HEK293 (cell line): ENCODE data around the gene ING4.

Experiments used
- ATF2 ChIP-seq: fragments of 450-650 bp; formaldehyde crosslinking; IDR thresholded peaks from 2 replicates; pipeline ENCODE4 v1.5.1; 2016; ENCODE audit warnings: missing biosample characterization, missing genetic modification characterization, low read depth
- EGR2 ChIP-seq: fragments of 450-650 bp; formaldehyde crosslinking; IDR thresholded peaks from 2 replicates; pipeline ENCODE4 v1.5.1; 2016; ENCODE audit warnings: low read depth, missing biosample characterization, missing genetic modification characterization
- ELK4 ChIP-seq: IDR thresholded peaks from 2 replicates; pipeline ENCODE4 v1.6.1; 2011; ENCODE audit warnings: mild to moderate bottlenecking, low read depth, low read length, borderline replicate concordance
- HOXA7 ChIP-seq: sonication (generic); formaldehyde crosslinking; IDR thresholded peaks from 2 replicates; pipeline ENCODE4 v1.8.1; 2022; ENCODE audit warnings: missing genetic modification reagents, borderline replicate concordance
- IKZF3 ChIP-seq: fragments of 450-650 bp; IDR thresholded peaks from 2 replicates; pipeline ENCODE4 v1.5.0; 2018; ENCODE audit warnings: missing biosample characterization, mild to moderate bottlenecking, missing genetic modification characterization, moderate library complexity
- INSM2 ChIP-seq: fragments of 450-650 bp; formaldehyde crosslinking; IDR thresholded peaks from 2 replicates; pipeline ENCODE4 v1.5.1; 2016; ENCODE audit warnings: missing biosample characterization, missing genetic modification characterization
- PBX3 ChIP-seq: sonication (generic); formaldehyde crosslinking; IDR thresholded peaks from 2 replicates; pipeline ENCODE4 v1.8.1; 2022; ENCODE audit warnings: mild to moderate bottlenecking, moderate library complexity, missing genetic modification reagents
- RBAK ChIP-seq: fragments of 450-650 bp; formaldehyde crosslinking; IDR thresholded peaks from 2 replicates; pipeline ENCODE4 v1.5.1; 2016; ENCODE audit warnings: missing biosample characterization, missing genetic modification characterization
- REPIN1 ChIP-seq: fragments of 450-650 bp; formaldehyde crosslinking; IDR thresholded peaks from 2 replicates; pipeline ENCODE4 v1.5.1; 2017; ENCODE audit warnings: missing biosample characterization, missing genetic modification characterization, low read depth
- YY2 ChIP-seq: fragments of 450-650 bp; formaldehyde crosslinking; IDR thresholded peaks from 2 replicates; pipeline ENCODE4 v1.5.1; 2016; ENCODE audit warnings: missing biosample characterization, missing genetic modification characterization
- ZBTB11 ChIP-seq: fragments of 450-650 bp; formaldehyde crosslinking; conservative IDR thresholded peaks from 2 replicates; pipeline ENCODE4 v1.5.1; 2016; ENCODE audit warnings: low read depth, missing biosample characterization, missing genetic modification characterization
- ZBTB44 ChIP-seq: fragments of 450-650 bp; IDR thresholded peaks from 2 replicates; pipeline ENCODE4 v1.5.1; 2018; ENCODE audit warnings: missing biosample characterization, mild to moderate bottlenecking, missing genetic modification characterization
- ZBTB7A ChIP-seq: fragments of 450-650 bp; formaldehyde crosslinking; IDR thresholded peaks from 2 replicates; pipeline ENCODE4 v1.5.1; 2016; ENCODE audit warnings: low read depth, missing biosample characterization, missing genetic modification characterization
- ZFHX2 ChIP-seq: fragments of 450-650 bp; formaldehyde crosslinking; conservative IDR thresholded peaks from 2 replicates; pipeline ENCODE4 v1.5.1; 2016; ENCODE audit warnings: missing biosample characterization, missing genetic modification characterization
- ZNF175 ChIP-seq: fragments of 450-650 bp; formaldehyde crosslinking; IDR thresholded peaks from 2 replicates; pipeline ENCODE4 v1.5.1; 2016; ENCODE audit warnings: missing biosample characterization, missing genetic modification characterization
- ZNF24 ChIP-seq: fragments of 450-650 bp; formaldehyde crosslinking; IDR thresholded peaks from 2 replicates; pipeline ENCODE4 v1.5.1; 2016; ENCODE audit warnings: missing biosample characterization, missing genetic modification characterization
- ZNF324 ChIP-seq: fragments of 450-650 bp; formaldehyde crosslinking; IDR thresholded peaks from 2 replicates; pipeline ENCODE4 v1.5.1; 2016; ENCODE audit warnings: missing biosample characterization, missing genetic modification characterization
- ZNF473 ChIP-seq: fragments of 450-650 bp; formaldehyde crosslinking; IDR thresholded peaks from 2 replicates; pipeline ENCODE4 v1.5.1; 2017; ENCODE audit warnings: missing biosample characterization, missing genetic modification characterization
- ZNF571 ChIP-seq: fragments of 450-650 bp; formaldehyde crosslinking; IDR thresholded peaks from 2 replicates; pipeline ENCODE4 v1.5.0; 2017; ENCODE audit warnings: missing biosample characterization, missing genetic modification characterization
- ZNF639 ChIP-seq: fragments of 450-650 bp; formaldehyde crosslinking; IDR thresholded peaks from 2 replicates; pipeline ENCODE4 v1.5.1; 2016; ENCODE audit warnings: missing biosample characterization, missing genetic modification characterization
- ZNF660 ChIP-seq: fragments of 450-650 bp; IDR thresholded peaks from 2 replicates; pipeline ENCODE4 v1.5.1; 2018; ENCODE audit warnings: missing biosample characterization, mild to moderate bottlenecking, missing genetic modification characterization
- ZNF76 ChIP-seq: fragments of 450-650 bp; formaldehyde crosslinking; IDR thresholded peaks from 2 replicates; pipeline ENCODE4; 2016; ENCODE audit warnings: low read depth, missing biosample characterization, missing genetic modification characterization, borderline replicate concordance
- ZNF791 ChIP-seq: fragments of 450-650 bp; formaldehyde crosslinking; IDR thresholded peaks from 2 replicates; pipeline ENCODE4 v1.5.1; 2016; ENCODE audit warnings: missing biosample characterization, missing genetic modification characterization
- ZNF837 ChIP-seq: fragments of 450-650 bp; formaldehyde crosslinking; IDR thresholded peaks from 2 replicates; pipeline ENCODE4 v1.5.1; 2016; ENCODE audit warnings: missing biosample characterization, missing genetic modification characterization
- ZSCAN18 ChIP-seq: fragments of 450-650 bp; formaldehyde crosslinking; IDR thresholded peaks from 2 replicates; pipeline ENCODE4 v1.5.1; 2016; ENCODE audit warnings: missing biosample characterization, missing genetic modification characterization

Gene ING4

GRCh38 chr12:6662906-6663742, at the start of gene ING4 (continued):
- TF ChIP-seq ZBTB11 (tag by site-specific recombination): peak; percentile 98
- peak; percentile 73 for TF ChIP-seq ZBTB44
- peak; percentile 86 for TF ChIP-seq ZNF24
- no peak for TF ChIP-seq ZBTB7A (tag by site-specific recombination)
- no peak for TF ChIP-seq REPIN1 (tag by site-specific recombination)
- TF ChIP-seq HOXA7 (CRISPR knock-in tag): no peak
- TF ChIP-seq ZNF175 (tag by site-specific recombination): no peak
- TF ChIP-seq ZNF571 (tag by site-specific recombination): no peak
- TF ChIP-seq ZNF639 (tag by site-specific recombination): peak; percentile 95
- peak; percentile 83 for TF ChIP-seq ZNF324
- no peak for TF ChIP-seq ZNF837 (tag by site-specific recombination)
- no peak for TF ChIP-seq ZNF473
- peak; percentile 94 for TF ChIP-seq ZNF76
- TF ChIP-seq YY2: peak; percentile 97
- peak; percentile 93 for TF ChIP-seq IKZF3 (tag by site-specific recombination)
- TF ChIP-seq ZFHX2 (tag by site-specific recombination): peak; percentile 91
- peak; percentile 100 for TF ChIP-seq ATF2 (tag by site-specific recombination)
- TF ChIP-seq INSM2 (tag by site-specific recombination): peak; percentile 93
- peak; percentile 80 for TF ChIP-seq EGR2 (tag by site-specific recombination)
- TF ChIP-seq ELK4: peak; percentile 96
- TF ChIP-seq PBX3 (CRISPR knock-in tag): 0 out of 2 replicates have a peak, but pooled peaks have one; percentile 28
- peak; percentile 37; the same call in 1 of the 2 replicates for TF ChIP-seq ZSCAN18
- TF ChIP-seq RBAK (tag by site-specific recombination): no peak
- peak; percentile 91 for TF ChIP-seq ZNF660 (tag by site-specific recombination)
- TF ChIP-seq ZNF791 (tag by site-specific recombination): no peak
